Endothelial cell of umbilical vein (primary cell): ENCODE results near the gene SPAG4. TPM values are rescaled to one million over a fixed set of nuclear protein-coding genes. Genes with fewer than 3 reads are reported as not detected.

ENCODE experiments used
- BruUV-seq: library from RNA; stranded (reverse); fragments of 400-500 nt; replicated peaks from 2 replicates; lab custom pipeline; 2021; lab: Mats Ljungman, UMichigan
- CTCF ChIA-PET: fragments of 300-600, 350-600 bp; sonication (Branson Sonifier 250); formaldehyde crosslinking; loops from one replicate; lab custom pipeline; 2021; ENCODE audit warnings: antibody characterized with exemption, inconsistent platforms; lab: Charles Lee
- POLR2A ChIA-PET: fragments of 300-600, 350-600 bp; sonication (Branson Sonifier 250); formaldehyde crosslinking; loops from one replicate; lab custom pipeline; 2021; ENCODE audit warnings: antibody characterized with exemption, inconsistent platforms; lab: Charles Lee
- DNase-seq: peaks from one replicate; pipeline ENCODE4 v3.0.0-alpha.2; 2011; ENCODE audit warnings: low read depth, low spot score
- FAIRE-seq: peaks from 2 replicates; lab custom pipeline; 2011; peaks lifted over from hg19 to GRCh38; lab: Jason Lieb, UNC
- H2AFZ ChIP-seq: 2 replicates; pipeline ENCODE4 v1.6.0; 2012; ENCODE audit warnings: low read depth, low read length, control low read depth, inconsistent platforms
- H3K27ac ChIP-seq: 2 replicates; pipeline ENCODE4 v1.5.1; 2011; ENCODE audit warnings: low read depth, mild to moderate bottlenecking, control low read depth, low read length, moderate library complexity; ENCODE audit not compliant: insufficient read depth
- H3K27me3 ChIP-seq, 2 experiments: 2 replicates each; pipeline versions ENCODE4 v1.6.0 to v1.6.1; 2011; ENCODE audit warnings: low read length in 2 of 2, mixed read lengths in 1 of 2; ENCODE audit not compliant: control insufficient read depth in 2 of 2, insufficient read depth in 2 of 2
- H3K36me3 ChIP-seq, 2 experiments: 2 replicates in 1 of 2; 3 replicates in 1 of 2; pipeline ENCODE4 v1.5.1; 2011; ENCODE audit warnings: low read length in 2 of 2, mild to moderate bottlenecking in 1 of 2, moderate library complexity in 1 of 2; ENCODE audit not compliant: control insufficient read depth in 2 of 2, insufficient read depth in 2 of 2; ENCODE audit errors: extremely low read depth in 1 of 2
- H3K4me1 ChIP-seq: 3 replicates; pipeline ENCODE4 v1.5.1; 2011; ENCODE audit warnings: mild to moderate bottlenecking, low read length; ENCODE audit not compliant: control insufficient read depth, insufficient read depth; ENCODE audit errors: extremely low read depth
- H3K4me2 ChIP-seq: 2 replicates; pipeline ENCODE4 v1.6.1; 2011; ENCODE audit warnings: low read length, control low read depth, mixed read lengths; ENCODE audit not compliant: insufficient read depth
- H3K4me3 ChIP-seq, 3 experiments: fragments of 200-600 bp in 1 of 3; sonication (generic), shearing (Covaris generic) in 1 of 3; replicated peaks in 1 of 3; 2 replicates each; pipeline ENCODE4 v1.5.1; 2011 to 2016; ENCODE audit warnings: control low read depth in 3 of 3, low read length in 3 of 3, mild to moderate bottlenecking in 2 of 3, inconsistent platforms in 1 of 3, low read depth in 1 of 3, moderate library complexity in 1 of 3; ENCODE audit not compliant: insufficient read depth in 1 of 3
- H3K79me2 ChIP-seq: 2 replicates; pipeline ENCODE4 v1.6.0; 2012; ENCODE audit warnings: low read length, inconsistent platforms; ENCODE audit not compliant: control insufficient read depth, insufficient read depth
- H3K9ac ChIP-seq: replicated peaks from 2 replicates; pipeline ENCODE3; 2011; ENCODE audit warnings: low read length, control low read depth; ENCODE audit not compliant: insufficient read depth; ENCODE audit errors: extremely low read depth
- H3K9me1 ChIP-seq: replicated peaks from 3 replicates; pipeline ENCODE4 v1.6.0; 2011; ENCODE audit warnings: mild to moderate bottlenecking, low read length; ENCODE audit not compliant: control insufficient read depth, insufficient read depth; ENCODE audit errors: extremely low read depth
- H3K9me3 ChIP-seq: replicated peaks from 2 replicates; pipeline ENCODE4 v1.5.1; 2012; ENCODE audit warnings: low read length, inconsistent platforms; ENCODE audit not compliant: control insufficient read depth, insufficient read depth
- H4K20me1 ChIP-seq: replicated peaks from 2 replicates; pipeline ENCODE3; 2011; ENCODE audit warnings: mild to moderate bottlenecking, low read length; ENCODE audit not compliant: control insufficient read depth, insufficient read depth; ENCODE audit errors: extremely low read depth
- CTCF ChIP-seq, 2 donors: IDR thresholded peaks; 1 replicate in 1 of 2; 2 replicates in 1 of 2; pipeline ENCODE4 v1.5.1; 2011; ENCODE audit warnings: low read length in 2 of 2, mild to moderate bottlenecking in 2 of 2, moderate library complexity in 2 of 2, control low read depth in 1 of 2, inconsistent platforms in 1 of 2, low read depth in 1 of 2; ENCODE audit not compliant: insufficient read depth in 1 of 2; ENCODE audit errors: extremely low read depth in 1 of 2
- GATA2 ChIP-seq: IDR thresholded peaks from 2 replicates; pipeline ENCODE4 v1.7.0; 2011; ENCODE audit warnings: low read depth, mild to moderate bottlenecking, moderate library complexity, mixed read lengths, low read length; ENCODE audit not compliant: insufficient read length, insufficient read depth
- POLR2A ChIP-seq: IDR thresholded peaks from 2 replicates; pipeline ENCODE4 v1.6.1; 2012; ENCODE audit warnings: low read depth, mild to moderate bottlenecking, control low read depth, low read length
- POLR2AphosphoS5 ChIP-seq: IDR thresholded peaks from 2 replicates; pipeline ENCODE4 v1.6.1; 2012; ENCODE audit warnings: low read depth, mild to moderate bottlenecking, control low read depth, low read length, moderate library complexity; ENCODE audit not compliant: insufficient read depth
- dilution Hi-C: fragments of 300-500 bp; cut with MboI; formaldehyde crosslinking; loops from one replicate; pipeline ENCODE4 v1.15.0; 2019; ENCODE audit warnings: low sequenced_read_pairs; ENCODE audit not compliant: extremely low pct_ligation_motif_present
- intact Hi-C: fragments of 100-400 bp; cut with micrococcal nuclease; formaldehyde crosslinking; loops from one replicate; pipeline ENCODE4 v1.10.0; 2022
- polyA plus RNA-seq, 4 experiments: library from polyadenylated mRNA; depleted of rRNA in 3 of 4; stranded (reverse) in 3 of 4; unstranded in 1 of 4; fragments of >200 nt; gene quantifications; 2 replicates each; pipeline versions ENCODE4 v1.2.1 to v1.2.3, GENCODE V29; 2011 to 2012; ENCODE audit warnings: missing spikeins in 1 of 4
- total RNA-seq: library from RNA; stranded (reverse); gene quantifications from 2 replicates; pipeline ENCODE4 v1.2.3, GENCODE V29; 2021

SPAG4 gene
- total and polyA plus RNA-seq, 2 donors (not counting 3 experiments of a cell fraction or from before 2014, with no cell fraction given) = 3.7 to 9.5 TPM

GRCh38 chr20:35616465-35617396 lies 1.1 kb downstream of the SPAG4 start:
- peak; percentile 100 for FAIRE-seq

More at GRCh38 chr20:35616465-35617396, 1.1 kb downstream of the SPAG4 start:
- Histone ChIP-seq H3K4me1 (peaks cover 25% of the 10 kb centered on the region), H3K9ac (peak overlapping the region; percentile 59), H3K9me1 (no peaks in the 10 kb centered on the region), H3K9me3 (no peaks in the 10 kb centered on the region), H2AFZ (peak overlapping the region; percentile 77), H3K4me3 (peak overlapping the region; percentile 30 to 56 (median 37)), H3K79me2 (no peaks in the 10 kb centered on the region), H3K36me3 (peaks cover 0 to 2% of the 10 kb centered on the region in 2 experiments), H4K20me1 (no peaks in the 10 kb centered on the region), H3K27ac (peak overlapping the region; percentile 81), H3K27me3 (no peaks in the 10 kb centered on the region), H3K4me2 (peak overlapping the region; percentile 51)
- DNase-seq = peak; percentile 100
- BruUV-seq = TSS peak; percentile 85
- dilution Hi-C loops = no loop called here
- intact Hi-C loops = loop anchor here (1.0 to 10.0 kb wide), 7 partner anchors 16 to 444 kb away; partner anchors contain the start of genes CPNE1, ERGIC3, PROCR and RBM12
- CTCF ChIA-PET = interaction anchor here (0.7 to 5.5 kb wide), 11 partner anchors 11 to 154 kb away, joined by 3 to 28 read pairs (median 4); partner anchors contain the start of genes CPNE1, ERGIC3, RBM12 and RBM39
- POLR2A ChIA-PET = interaction anchor here (0.8 to 1.8 kb wide), 3 partner anchors 21 to 161 kb away, joined by 3 to 5 read pairs (median 5); partner anchors contain the start of genes CEP250 and RBM39
- TF ChIP-seq POLR2AphosphoS5 (peak; percentile 12), CTCF (IDR thresholded peaks at IDR 0.05; ENCODE audit: extremely low read depth in 1 of 2, insufficient read depth in 1 of 2, low read depth in 1 of 2, low read length in 2 of 2) (no peak), GATA2 (no peak), POLR2A (peak; percentile 59)
